GM21367 (cell line): Measurements from ENCODE around the gene NLRP6.
A peak's percentile ranks its signal among the peaks of the same experiment; 100 is the strongest.
"Not testable (repeated sequence)": the region's sequence is repeated elsewhere in the genome, so short reads cannot be mapped to it uniquely, and the experiment has no call there.

Experiments
- ATAC-seq: cut with Tn5 transposase; IDR thresholded peaks from one replicate; pipeline ENCODE4 v1.9.1; 2021; ENCODE audit not compliant: unreplicated experiment

Gene NLRP6

GRCh38 chr11:281486-282161 is 3.4 kb downstream of the NLRP6 start:
- ATAC-seq = no peak

GRCh38 chr11:282171-282570 is 4.0 kb downstream of the NLRP6 start:
- no peak for ATAC-seq

- ATAC-seq = no peak
These were observed 4.6 kb downstream of the NLRP6 start for GRCh38 chr11:282630-283360.

GRCh38 chr11:283405-284104 is 5.3 kb downstream of the NLRP6 start:
- no peak for ATAC-seq

GRCh38 chr11:284105-285020 is 6.2 kb downstream of the NLRP6 start:
- no peak for ATAC-seq

GRCh38 chr11:285021-285893 is 7.0 kb downstream of the NLRP6 start:
- no peak for ATAC-seq

- no peak for ATAC-seq
These were observed 7.7 kb downstream of the NLRP6 start for GRCh38 chr11:285894-286220.

- not testable (repeated sequence) for ATAC-seq
These were observed 9.0 kb downstream of the NLRP6 start for GRCh38 chr11:286977-287820.

GRCh38 chr11:287821-288477 is 9.7 kb downstream of the NLRP6 start:
- no peak for ATAC-seq

GRCh38 chr11:288478-289397 is 10.5 kb downstream of the NLRP6 start, which contains the start of gene PGGHG:
PGGHG (plus strand) TSS chr11:289126; CDS start chr11:289817, 691 bp downstream.
- peak; percentile 59 for ATAC-seq

GRCh38 chr11:289398-289711 is 11.1 kb downstream of the NLRP6 start:
- ATAC-seq = no peak

- ATAC-seq = no peak
These were observed 11.8 kb downstream of the NLRP6 start for GRCh38 chr11:289712-290620.

- no peak for ATAC-seq
These were observed 12.5 kb downstream of the NLRP6 start for GRCh38 chr11:290621-291231.

GRCh38 chr11:291281-292210 is 13.3 kb downstream of the NLRP6 start:
- ATAC-seq = no peak
